Measurements from ENCODE around the gene CEP112.
"Not testable (repeated sequence)": the region's sequence is repeated elsewhere in the genome, so short reads cannot be mapped to it uniquely, and the experiment has no call there.

The CEP112 gene

GRCh38 chr17:66149562-66149961, 42.4 kb downstream of the CEP112 start:
- DNase-seq: no peak

GRCh38 chr17:66146394-66146793, 45.5 kb downstream of the CEP112 start:
- no peak for DNase-seq

- no peak for DNase-seq
Measured at GRCh38 chr17:66143657-66144282, 48.2 kb downstream of the CEP112 start.

- DNase-seq: no peak
Measured at GRCh38 chr17:66142428-66142827, 49.5 kb downstream of the CEP112 start.

- DNase-seq: no peak
Measured at GRCh38 chr17:66138120-66138519, 53.8 kb downstream of the CEP112 start.

GRCh38 chr17:66135896-66136295, 56.0 kb downstream of the CEP112 start:
- no peak for DNase-seq

- no peak for DNase-seq
Measured at GRCh38 chr17:66135219-66135618, 56.7 kb downstream of the CEP112 start.

GRCh38 chr17:66129759-66130158, 62.2 kb downstream of the CEP112 start:
- DNase-seq: no peak

- no peak for DNase-seq
Measured at GRCh38 chr17:66126231-66126630, 65.7 kb downstream of the CEP112 start.

GRCh38 chr17:66123163-66123562, 68.8 kb downstream of the CEP112 start:
- DNase-seq: no peak

- DNase-seq: no peak
Measured at GRCh38 chr17:66115246-66115645, 76.7 kb downstream of the CEP112 start.

- DNase-seq: no peak
Measured at GRCh38 chr17:66114609-66115008, 77.3 kb downstream of the CEP112 start.

GRCh38 chr17:66107731-66108130, 84.2 kb downstream of the CEP112 start:
- DNase-seq: no peak

- no peak for DNase-seq
Measured at GRCh38 chr17:66098040-66098439, 93.9 kb downstream of the CEP112 start.

GRCh38 chr17:66094727-66095126, 97.2 kb downstream of the CEP112 start:
- DNase-seq: no peak

- DNase-seq: no peak
Measured at GRCh38 chr17:66091445-66092080, 100.4 kb downstream of the CEP112 start.

GRCh38 chr17:66089764-66090163, 102.2 kb downstream of the CEP112 start:
- no peak for DNase-seq

GRCh38 chr17:66088173-66088572, 103.8 kb downstream of the CEP112 start:
- DNase-seq: no peak

- no peak for DNase-seq
Measured at GRCh38 chr17:66087073-66087472, 104.9 kb downstream of the CEP112 start.

GRCh38 chr17:66085221-66085620, 106.7 kb downstream of the CEP112 start:
- no peak for DNase-seq

GRCh38 chr17:66080670-66081069, 111.3 kb downstream of the CEP112 start:
- not testable (repeated sequence) for DNase-seq

GRCh38 chr17:66076546-66077190, 115.3 kb downstream of the CEP112 start:
- DNase-seq: no peak

GRCh38 chr17:66073384-66073783, 118.5 kb downstream of the CEP112 start:
- no peak for DNase-seq

GRCh38 chr17:66063686-66064085, 128.2 kb downstream of the CEP112 start:
- no peak for DNase-seq
